ENCODE data around the gene SNCG.
"Not testable (repeated sequence)": the region's sequence is repeated elsewhere in the genome, so short reads cannot be mapped to it uniquely, and the experiment has no call there.

SNCG gene

DNA sequence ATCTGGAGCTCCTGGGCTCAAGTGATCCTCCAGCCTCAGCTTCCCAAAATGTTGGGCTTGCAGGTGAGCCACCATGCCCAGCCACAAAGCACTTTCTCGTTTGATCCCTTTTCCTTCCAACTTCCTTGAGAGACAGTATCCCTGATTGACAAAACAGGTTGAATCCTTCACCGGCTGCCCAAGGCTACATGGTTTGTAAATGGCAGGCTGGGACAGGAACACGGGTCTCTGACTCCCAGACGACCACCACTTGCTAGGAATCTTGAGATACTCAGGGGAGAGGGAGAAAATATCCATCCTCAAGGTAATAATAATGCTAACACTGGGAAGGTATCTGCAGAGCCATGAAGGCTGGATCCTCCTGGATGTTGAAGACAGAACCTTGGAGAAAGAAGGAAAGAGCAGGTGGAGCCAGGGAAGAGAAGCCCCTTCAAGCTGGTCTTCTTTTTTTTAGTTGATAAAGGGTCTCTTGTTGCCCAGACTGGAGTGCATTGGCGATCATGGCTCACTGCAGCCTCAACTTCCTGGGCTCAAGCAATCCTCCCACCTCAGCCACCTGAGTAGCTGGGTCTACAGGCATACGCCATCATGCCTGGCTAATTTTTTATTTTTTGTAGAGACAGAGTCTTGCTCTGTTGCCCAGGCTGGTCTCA lies 20.8 kb upstream of the SNCG start:
- H3K4me1 ChIP-seq (ENCODE audit: control insufficient read depth, insufficient read depth, low read length, poor library complexity, severe bottlenecking), result no peaks in the 10 kb centered on the region
- no peaks in the 10 kb centered on the region for H3K9me3 ChIP-seq (ENCODE audit: control insufficient read depth, low read length)
- H3K27ac ChIP-seq (ENCODE audit: insufficient read depth, low read length, poor library complexity, severe bottlenecking), result no peak overlapping the region
- H3K27me3 ChIP-seq (replicated peaks; ENCODE audit: control insufficient read depth, insufficient read depth, low read length, poor library complexity, severe bottlenecking), result no peaks in the 10 kb centered on the region
- no peak for DNase-seq
- no peaks in the 10 kb centered on the region for H3K36me3 ChIP-seq (ENCODE audit: control insufficient read depth, insufficient read depth, low read length)
- H3K4me3 ChIP-seq (ENCODE audit: insufficient read depth, low read depth, low read length, poor library complexity, severe bottlenecking), result no peak overlapping the region

DNA sequence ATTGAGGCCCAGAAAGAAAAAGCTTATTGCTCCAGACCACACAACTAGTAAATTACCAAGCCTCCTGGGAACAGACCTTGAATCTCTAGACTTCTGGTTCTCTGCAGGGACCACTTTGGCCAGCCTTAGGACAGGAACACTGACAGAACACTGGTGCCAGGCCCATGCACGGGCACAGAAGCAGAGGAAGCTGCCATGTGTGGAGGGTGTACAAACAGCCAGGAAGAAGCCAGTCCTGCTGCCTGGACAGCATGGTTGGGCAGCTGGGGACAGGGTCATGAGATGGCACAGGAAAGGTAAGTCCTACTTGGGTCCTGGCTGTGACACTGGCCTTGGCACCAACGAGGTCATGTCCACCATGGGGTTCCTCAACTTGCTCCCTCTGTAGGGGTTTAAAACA lies 20.1 kb upstream of the SNCG start:
- H3K27ac ChIP-seq (ENCODE audit: insufficient read depth, low read length, poor library complexity, severe bottlenecking), result no peak overlapping the region
- no peak for DNase-seq
- H3K36me3 ChIP-seq (ENCODE audit: control insufficient read depth, insufficient read depth, low read length), result no peaks in the 10 kb centered on the region
- no peaks in the 10 kb centered on the region for H3K27me3 ChIP-seq (replicated peaks; ENCODE audit: control insufficient read depth, insufficient read depth, low read length, poor library complexity, severe bottlenecking)
- no peaks in the 10 kb centered on the region for H3K9me3 ChIP-seq (ENCODE audit: control insufficient read depth, low read length)
- no peak overlapping the region for H3K4me3 ChIP-seq (ENCODE audit: insufficient read depth, low read depth, low read length, poor library complexity, severe bottlenecking)
- no peaks in the 10 kb centered on the region for H3K4me1 ChIP-seq (ENCODE audit: control insufficient read depth, insufficient read depth, low read length, poor library complexity, severe bottlenecking)

DNA sequence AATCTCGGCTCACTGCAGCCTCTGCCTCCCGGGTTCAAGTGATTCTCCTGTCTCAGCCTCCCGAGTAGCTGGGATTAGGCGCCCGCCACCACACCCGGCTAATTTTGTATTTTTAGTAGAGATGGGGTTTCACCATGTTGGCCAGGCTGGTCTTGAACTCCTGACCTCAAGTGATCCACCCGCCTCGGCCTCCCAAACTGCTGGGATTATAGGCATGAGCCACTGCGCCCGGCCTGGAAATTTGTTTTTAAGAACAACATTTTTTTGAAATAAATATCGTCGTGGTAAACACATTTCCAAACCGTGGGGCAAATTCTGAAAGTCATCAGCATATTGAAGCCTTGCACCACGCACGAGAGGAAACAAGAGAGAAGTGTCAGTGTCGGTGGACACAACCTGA lies 18.3 kb upstream of the SNCG start:
- H3K27ac ChIP-seq (ENCODE audit: insufficient read depth, low read length, poor library complexity, severe bottlenecking); H3K4me1 ChIP-seq (ENCODE audit: control insufficient read depth, insufficient read depth, low read length, poor library complexity, severe bottlenecking); DNase-seq; H3K9me3 ChIP-seq (ENCODE audit: control insufficient read depth, low read length); H3K4me3 ChIP-seq (ENCODE audit: insufficient read depth, low read depth, low read length, poor library complexity, severe bottlenecking); H3K36me3 ChIP-seq (ENCODE audit: control insufficient read depth, insufficient read depth, low read length); H3K27me3 ChIP-seq (replicated peaks; ENCODE audit: control insufficient read depth, insufficient read depth, low read length, poor library complexity, severe bottlenecking): not testable (repeated sequence)

DNA sequence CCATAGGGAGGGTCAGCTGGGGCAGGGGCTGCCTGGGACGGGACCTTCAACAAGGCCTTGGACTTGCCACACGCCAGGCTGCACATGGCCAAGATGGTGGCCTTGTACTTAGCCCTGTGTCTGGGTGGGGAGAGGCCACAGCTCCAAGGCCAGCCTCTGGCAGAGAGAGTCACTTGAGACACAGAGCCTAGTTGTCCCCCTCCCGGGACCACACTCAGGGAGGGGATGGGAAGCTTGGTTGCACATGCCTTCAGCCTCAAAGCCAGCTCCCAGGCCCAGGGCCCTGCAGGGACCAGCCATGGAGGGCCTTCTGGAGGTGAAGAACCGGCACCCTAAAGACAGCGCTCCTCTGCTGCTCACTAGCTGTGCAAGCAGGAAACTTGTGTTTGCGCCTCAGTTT lies 17.7 kb upstream of the SNCG start:
- no peak overlapping the region for H3K27ac ChIP-seq (ENCODE audit: insufficient read depth, low read length, poor library complexity, severe bottlenecking)
- no peaks in the 10 kb centered on the region for H3K9me3 ChIP-seq (ENCODE audit: control insufficient read depth, low read length)
- DNase-seq, result no peak
- H3K36me3 ChIP-seq (ENCODE audit: control insufficient read depth, insufficient read depth, low read length), result no peaks in the 10 kb centered on the region
- H3K4me3 ChIP-seq (ENCODE audit: insufficient read depth, low read depth, low read length, poor library complexity, severe bottlenecking), result no peak overlapping the region
- H3K4me1 ChIP-seq (ENCODE audit: control insufficient read depth, insufficient read depth, low read length, poor library complexity, severe bottlenecking), result no peaks in the 10 kb centered on the region
- H3K27me3 ChIP-seq (replicated peaks; ENCODE audit: control insufficient read depth, insufficient read depth, low read length, poor library complexity, severe bottlenecking), result no peaks in the 10 kb centered on the region

DNA sequence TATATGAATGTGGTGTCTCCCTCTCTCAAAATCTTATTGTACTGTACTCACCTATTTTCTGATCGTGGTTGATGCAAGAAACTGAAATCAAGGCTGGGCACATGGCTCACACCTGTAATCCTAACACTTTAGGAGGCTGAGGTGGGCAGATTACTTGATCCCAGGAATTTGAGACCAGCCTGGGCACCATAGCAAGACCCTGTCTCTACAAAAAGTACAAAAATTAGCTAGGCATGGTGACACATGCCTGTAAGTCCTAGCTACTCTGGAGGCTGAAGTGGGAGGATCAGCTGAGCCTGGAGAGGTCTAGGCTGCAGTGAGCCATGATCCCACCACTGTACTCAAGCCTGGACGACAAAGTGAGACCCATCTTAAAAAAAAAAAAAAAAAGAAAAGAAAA lies 17.0 kb upstream of the SNCG start:
- Histone ChIP-seq H3K27me3 (replicated peaks; ENCODE audit: control insufficient read depth, insufficient read depth, low read length, poor library complexity, severe bottlenecking) (no peaks in the 10 kb centered on the region), H3K27ac (ENCODE audit: insufficient read depth, low read length, poor library complexity, severe bottlenecking) (no peak overlapping the region), H3K4me3 (ENCODE audit: insufficient read depth, low read depth, low read length, poor library complexity, severe bottlenecking) (no peak overlapping the region), H3K4me1 (ENCODE audit: control insufficient read depth, insufficient read depth, low read length, poor library complexity, severe bottlenecking) (no peaks in the 10 kb centered on the region), H3K36me3 (ENCODE audit: control insufficient read depth, insufficient read depth, low read length) (no peaks in the 10 kb centered on the region), H3K9me3 (ENCODE audit: control insufficient read depth, low read length) (no peaks in the 10 kb centered on the region)
- no peak for DNase-seq

DNA sequence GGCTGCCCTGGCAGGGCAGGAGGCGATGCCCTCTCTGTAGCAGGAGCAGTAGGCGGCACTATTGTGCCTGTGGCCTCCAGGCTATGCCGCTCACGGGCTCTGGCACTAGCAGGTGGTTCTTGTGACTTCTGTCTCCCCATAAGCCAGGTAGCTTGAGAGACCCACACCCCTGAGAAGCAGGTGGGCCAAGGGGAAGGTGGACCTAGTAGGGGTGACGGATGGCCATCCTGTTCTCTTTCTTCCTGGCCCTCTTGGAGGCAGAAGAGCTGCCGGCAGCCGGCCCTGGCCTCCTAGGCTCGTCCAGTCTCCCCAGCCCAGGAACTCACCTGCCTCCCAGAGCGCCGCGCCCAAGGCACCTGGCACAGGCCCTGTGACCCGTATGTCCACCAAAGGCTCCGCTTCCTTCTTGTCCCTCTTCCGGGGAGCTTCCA lies 16.4 kb upstream of the SNCG start:
- no peaks in the 10 kb centered on the region for H3K36me3 ChIP-seq (ENCODE audit: control insufficient read depth, insufficient read depth, low read length)
- H3K27ac ChIP-seq (ENCODE audit: insufficient read depth, low read length, poor library complexity, severe bottlenecking), result no peak overlapping the region

DNA sequence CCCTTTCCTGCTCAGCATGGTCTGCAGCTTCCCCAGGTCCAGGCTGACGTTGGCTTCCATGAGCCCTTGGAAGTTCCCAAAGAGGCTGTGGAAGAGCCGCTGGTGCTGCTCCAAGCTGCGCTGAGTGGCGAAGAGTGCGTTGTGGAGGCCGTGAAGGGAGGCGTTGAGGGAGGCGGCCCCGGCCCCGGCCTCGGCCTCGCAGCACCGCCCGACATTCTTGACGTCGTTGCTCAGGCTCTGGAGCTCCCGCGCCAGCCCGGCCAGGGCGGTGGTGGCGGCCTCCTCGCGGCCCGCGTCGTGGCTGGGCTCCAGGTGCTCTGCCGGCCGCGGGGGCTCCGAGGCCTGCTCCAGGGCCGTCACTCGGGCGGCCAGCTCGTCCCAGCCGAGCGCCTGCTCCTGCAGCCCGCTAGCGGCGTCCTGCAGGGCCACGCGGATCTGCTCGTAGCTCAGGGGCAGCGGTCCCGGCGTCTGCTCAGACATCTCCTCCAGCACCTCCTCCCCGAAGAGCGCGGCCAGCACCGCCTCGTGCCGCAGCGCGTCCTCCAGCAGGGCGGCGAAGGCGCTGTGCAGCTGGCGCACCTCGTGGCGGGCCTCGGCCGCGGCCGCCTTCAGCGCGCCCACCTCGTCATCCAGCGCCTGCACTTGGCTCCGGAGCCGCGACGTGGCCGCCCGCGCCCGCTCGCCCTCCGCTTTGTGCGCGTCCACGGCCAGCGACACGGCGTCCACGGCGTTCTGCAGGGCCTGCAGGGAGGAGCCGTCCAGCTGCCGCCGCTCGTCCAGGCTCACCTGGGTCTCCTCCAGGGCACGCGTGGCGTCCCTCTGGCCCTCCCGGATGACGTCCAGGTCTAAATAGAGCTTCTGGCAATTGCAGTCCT lies 15.7 kb upstream of the SNCG start:
- Histone ChIP-seq H3K36me3 (ENCODE audit: control insufficient read depth, insufficient read depth, low read length) (no peaks in the 10 kb centered on the region), H3K4me1 (ENCODE audit: control insufficient read depth, insufficient read depth, low read length, poor library complexity, severe bottlenecking) (no peaks in the 10 kb centered on the region), H3K4me3 (ENCODE audit: insufficient read depth, low read depth, low read length, poor library complexity, severe bottlenecking) (no peak overlapping the region), H3K27ac (ENCODE audit: insufficient read depth, low read length, poor library complexity, severe bottlenecking) (no peak overlapping the region), H3K9me3 (ENCODE audit: control insufficient read depth, low read length) (no peaks in the 10 kb centered on the region), H3K27me3 (replicated peaks; ENCODE audit: control insufficient read depth, insufficient read depth, low read length, poor library complexity, severe bottlenecking) (no peaks in the 10 kb centered on the region)
- DNase-seq, result no peak

More for the DNA sequence above, 16.4 kb upstream of the SNCG start:
- H3K27me3 ChIP-seq (replicated peaks; ENCODE audit: control insufficient read depth, insufficient read depth, low read length, poor library complexity, severe bottlenecking), result no peaks in the 10 kb centered on the region
- no peaks in the 10 kb centered on the region for H3K4me1 ChIP-seq (ENCODE audit: control insufficient read depth, insufficient read depth, low read length, poor library complexity, severe bottlenecking)
- no peaks in the 10 kb centered on the region for H3K9me3 ChIP-seq (ENCODE audit: control insufficient read depth, low read length)
- DNase-seq, result no peak
- H3K4me3 ChIP-seq (ENCODE audit: insufficient read depth, low read depth, low read length, poor library complexity, severe bottlenecking), result no peak overlapping the region

DNA sequence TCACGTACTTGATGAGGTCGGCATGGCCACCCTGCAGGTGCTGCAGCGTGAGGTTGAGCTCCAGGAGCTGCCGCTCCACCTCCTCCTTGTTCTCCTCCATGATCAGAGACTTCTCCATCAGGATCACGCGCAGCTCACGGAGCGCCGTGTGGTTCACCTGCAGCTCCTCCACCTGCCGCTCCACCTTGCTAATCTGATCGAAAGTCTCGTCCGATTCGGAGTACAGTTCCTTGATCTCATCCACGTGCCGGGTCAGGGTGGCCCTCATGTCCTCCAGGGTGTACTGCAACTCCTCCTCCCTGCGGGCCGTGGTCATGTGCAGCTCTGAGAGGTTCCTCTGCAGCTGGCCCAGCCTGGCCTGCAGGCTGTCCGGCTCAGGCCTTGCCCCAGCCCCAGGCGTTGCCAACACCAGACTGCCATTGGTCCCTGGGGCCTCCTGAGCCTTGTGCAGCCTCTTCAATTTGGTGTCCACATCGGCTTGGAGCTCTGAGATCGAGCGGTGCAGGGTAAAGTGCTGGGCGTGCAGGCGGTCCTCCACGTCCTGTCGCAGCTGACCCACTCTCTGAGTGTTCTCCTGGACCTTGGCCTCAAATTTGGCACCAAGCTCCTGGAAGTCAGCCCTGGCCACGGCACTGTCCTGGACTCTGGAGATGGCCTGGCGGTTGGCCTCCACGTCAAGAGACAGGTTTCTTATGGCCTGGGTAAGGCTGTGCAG lies 14.9 kb upstream of the SNCG start:
- Histone ChIP-seq H3K36me3 (ENCODE audit: control insufficient read depth, insufficient read depth, low read length) (no peaks in the 10 kb centered on the region), H3K4me1 (ENCODE audit: control insufficient read depth, insufficient read depth, low read length, poor library complexity, severe bottlenecking) (no peaks in the 10 kb centered on the region), H3K27ac (ENCODE audit: insufficient read depth, low read length, poor library complexity, severe bottlenecking) (no peak overlapping the region), H3K9me3 (ENCODE audit: control insufficient read depth, low read length) (no peaks in the 10 kb centered on the region), H3K4me3 (ENCODE audit: insufficient read depth, low read depth, low read length, poor library complexity, severe bottlenecking) (no peak overlapping the region), H3K27me3 (replicated peaks; ENCODE audit: control insufficient read depth, insufficient read depth, low read length, poor library complexity, severe bottlenecking) (no peaks in the 10 kb centered on the region)
- no peak for DNase-seq

DNA sequence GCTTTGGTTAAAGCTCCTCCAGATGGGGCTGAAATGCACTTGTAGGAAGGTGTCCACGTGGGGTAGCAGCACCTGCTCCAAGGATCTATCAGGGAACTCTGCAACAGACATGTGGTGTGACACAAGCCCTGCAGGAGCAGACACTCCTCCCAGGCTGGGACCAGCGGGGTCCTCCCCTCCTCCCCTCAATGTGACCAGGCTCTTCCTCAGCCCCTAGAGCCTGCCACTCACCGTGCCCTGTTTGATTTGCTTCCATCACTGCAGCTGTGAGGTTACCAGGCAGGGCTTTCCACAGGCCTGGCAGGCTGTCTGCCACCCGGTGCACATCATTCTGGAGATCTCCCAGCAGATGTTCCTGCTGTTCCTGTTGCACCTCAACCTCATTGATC lies 14.4 kb upstream of the SNCG start:
- Histone ChIP-seq H3K9me3 (ENCODE audit: control insufficient read depth, low read length) (no peaks in the 10 kb centered on the region), H3K27me3 (replicated peaks; ENCODE audit: control insufficient read depth, insufficient read depth, low read length, poor library complexity, severe bottlenecking) (no peaks in the 10 kb centered on the region), H3K36me3 (ENCODE audit: control insufficient read depth, insufficient read depth, low read length) (no peaks in the 10 kb centered on the region), H3K4me3 (ENCODE audit: insufficient read depth, low read depth, low read length, poor library complexity, severe bottlenecking) (no peak overlapping the region), H3K4me1 (ENCODE audit: control insufficient read depth, insufficient read depth, low read length, poor library complexity, severe bottlenecking) (no peaks in the 10 kb centered on the region), H3K27ac (ENCODE audit: insufficient read depth, low read length, poor library complexity, severe bottlenecking) (no peak overlapping the region)
- DNase-seq, result no peak

DNA sequence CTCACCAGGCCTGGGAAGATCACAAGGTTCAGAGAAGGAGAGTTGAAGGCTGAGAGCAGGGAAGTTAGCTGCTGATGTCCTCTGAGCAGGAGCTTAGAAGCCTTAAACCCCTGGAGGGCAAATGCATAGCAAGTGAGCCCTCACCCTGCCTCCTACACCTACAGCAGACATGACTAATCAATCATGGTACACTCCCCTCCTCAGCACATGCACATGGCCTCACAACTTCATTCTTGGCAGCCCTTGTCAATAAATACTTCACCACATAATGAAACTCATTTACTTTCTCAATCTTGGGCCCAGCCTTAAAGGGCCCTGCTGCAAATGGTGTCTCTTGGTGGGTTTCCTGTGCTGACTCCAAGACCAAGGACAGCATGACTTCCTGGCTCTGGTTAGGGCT lies 13.9 kb upstream of the SNCG start:
- H3K36me3 ChIP-seq (ENCODE audit: control insufficient read depth, insufficient read depth, low read length), result no peaks in the 10 kb centered on the region
- H3K27me3 ChIP-seq (replicated peaks; ENCODE audit: control insufficient read depth, insufficient read depth, low read length, poor library complexity, severe bottlenecking), result no peaks in the 10 kb centered on the region
- no peak overlapping the region for H3K27ac ChIP-seq (ENCODE audit: insufficient read depth, low read length, poor library complexity, severe bottlenecking)
- no peaks in the 10 kb centered on the region for H3K4me1 ChIP-seq (ENCODE audit: control insufficient read depth, insufficient read depth, low read length, poor library complexity, severe bottlenecking)
- no peaks in the 10 kb centered on the region for H3K9me3 ChIP-seq (ENCODE audit: control insufficient read depth, low read length)
- DNase-seq, result no peak
- H3K4me3 ChIP-seq (ENCODE audit: insufficient read depth, low read depth, low read length, poor library complexity, severe bottlenecking), result no peak overlapping the region
